Right ventricle myocardium inferior (tissue), 1 donor: Measurements from ENCODE around the gene KYAT1. TPM values are rescaled to one million over a fixed set of nuclear protein-coding genes. Genes with fewer than 3 reads are reported as not detected.
A peak's percentile ranks its signal among the peaks of the same experiment; 100 is the strongest.
"Not testable (repeated sequence)": the region's sequence is repeated elsewhere in the genome, so short reads cannot be mapped to it uniquely, and the experiment has no call there.

Experiments
- ATAC-seq: fragments of 200-7000 bp; cut with Tn5 transposase; one replicate; pipeline ENCODE4 v1.9.1; 2020; ENCODE audit warnings: mild to moderate bottlenecking, moderate library complexity
- DNase-seq: peaks from one replicate; pipeline ENCODE4 v3.0.0; 2021; ENCODE audit errors: missing footprints
- intact Hi-C: fragments of 100-400 bp; cut with DNase I; formaldehyde crosslinking; loops from one replicate; pipeline ENCODE4 v1.11.0; 2022
- total RNA-seq: library from RNA; stranded (reverse); fragmentation: NEBNext Ultra II Directional; extraction: Animal tissue kit (Norgen Biotek cat#: 25700); gene quantifications from one replicate; pipeline ENCODE4 v1.2.1, GENCODE V29; 2021
- donor health status: DM: no; HTN: yes; CAD: no; lungs with severe emphysema.

The KYAT1 gene
- total RNA-seq, 1 donor from 2014 or later = 11.9 TPM

- ATAC-seq = no peak
- intact Hi-C loops = no loop called here
- no peak for DNase-seq
Observed at GRCh38 chr9:128891321-128892220, 9.8 kb upstream of the KYAT1 start.

- intact Hi-C loops = no loop called here
- ATAC-seq (no peak), DNase-seq (no peak)
Observed at GRCh38 chr9:128887914-128888350, 6.2 kb upstream of the KYAT1 start.

- intact Hi-C loops = no loop called here
- no peak for ATAC-seq
Observed at GRCh38 chr9:128887049-128887448, 5.3 kb upstream of the KYAT1 start.

GRCh38 chr9:128886211-128886891 is 4.6 kb upstream of the KYAT1 start:
- intact Hi-C loops = no loop called here
- DNase-seq = no peak
- ATAC-seq = no peak

More at GRCh38 chr9:128887049-128887448, 5.3 kb upstream of the KYAT1 start:
- DNase-seq = no peak

- DNase-seq (no peak), ATAC-seq (no peak)
- intact Hi-C loops = no loop called here
Observed at GRCh38 chr9:128885798-128886197, 4.0 kb upstream of the KYAT1 start.

- DNase-seq (no peak), ATAC-seq (no peak)
- intact Hi-C loops = no loop called here
Observed at GRCh38 chr9:128885376-128885775, 3.6 kb upstream of the KYAT1 start.

- intact Hi-C loops = no loop called here
Observed at GRCh38 chr9:128884164-128884563, 2.4 kb upstream of the KYAT1 start.

GRCh38 chr9:128882677-128883603 is 1.2 kb upstream of the KYAT1 start:
- ATAC-seq = no peak
- intact Hi-C loops = loop anchor here (2.0 kb wide), 1 partner anchor 34 kb away; no protein-coding TSS in a partner anchor

More at GRCh38 chr9:128884164-128884563, 2.4 kb upstream of the KYAT1 start:
- DNase-seq = no peak
- no peak for ATAC-seq

GRCh38 chr9:128877852-128878251 is 3.9 kb downstream of the KYAT1 start:
- DNase-seq = no peak
- no peak for ATAC-seq
- intact Hi-C loops = no loop called here

More at GRCh38 chr9:128882677-128883603, 1.2 kb upstream of the KYAT1 start:
- no peak for DNase-seq

- ATAC-seq, intact Hi-C loops, DNase-seq: not testable (repeated sequence)
Observed at GRCh38 chr9:128870941-128871265, 10.8 kb downstream of the KYAT1 start.

- intact Hi-C loops = no loop called here
- no peak for ATAC-seq
- no peak for DNase-seq
Observed at GRCh38 chr9:128870128-128870940, 11.4 kb downstream of the KYAT1 start.

GRCh38 chr9:128863647-128864046 is 18.1 kb downstream of the KYAT1 start:
- DNase-seq = peak; percentile 88
- intact Hi-C loops = loop anchor here (1.0 to 2.0 kb wide), 2 partner anchors 17 to 65 kb away; partner anchors contain the start of gene KYAT1
- peak; percentile 73 for ATAC-seq

- ATAC-seq = peak; percentile 49
- no peak for DNase-seq
- intact Hi-C loops = loop anchor here (2.0 kb wide), 1 partner anchor 18 kb away; the partner anchor contains the start of gene KYAT1
Observed at GRCh38 chr9:128862401-128862851, 19.3 kb downstream of the KYAT1 start.

GRCh38 chr9:128861501-128861900 is 20.2 kb downstream of the KYAT1 start:
- ATAC-seq = no peak
- no peak for DNase-seq
- intact Hi-C loops = no loop called here

GRCh38 chr9:128860937-128861336 is 20.8 kb downstream of the KYAT1 start:
- ATAC-seq (no peak), DNase-seq (no peak)
- intact Hi-C loops = no loop called here

- intact Hi-C loops, DNase-seq, ATAC-seq: not testable (repeated sequence)
Observed at GRCh38 chr9:128858476-128858875, 23.3 kb downstream of the KYAT1 start.

- intact Hi-C loops = not testable (repeated sequence)
Observed at GRCh38 chr9:128854454-128854853, 27.3 kb downstream of the KYAT1 start.

GRCh38 chr9:128852646-128853045 is 29.1 kb downstream of the KYAT1 start:
- ATAC-seq, DNase-seq, intact Hi-C loops: not testable (repeated sequence)

More at GRCh38 chr9:128854454-128854853, 27.3 kb downstream of the KYAT1 start:
- not testable (repeated sequence) for DNase-seq, ATAC-seq
